GM18873 (cell line): ENCODE measurements around the gene VPS13D.

ENCODE experiments used
- ATAC-seq: cut with Tn5 transposase; IDR thresholded peaks from one replicate; pipeline ENCODE4 v1.9.1; 2021; ENCODE audit warnings: mild to moderate bottlenecking, moderate library complexity, moderate number of reproducible peaks; ENCODE audit not compliant: unreplicated experiment, low FRiP score

Gene VPS13D

GRCh38 chr1:12542616-12543592, 313.1 kb downstream of the VPS13D start:
- no peak for ATAC-seq

- ATAC-seq, result no peak
Observed at GRCh38 chr1:12543740-12544154, 313.9 kb downstream of the VPS13D start.

GRCh38 chr1:12544357-12544756, 314.5 kb downstream of the VPS13D start:
- no peak for ATAC-seq

- ATAC-seq, result no peak
Observed at GRCh38 chr1:12544992-12545391, 315.2 kb downstream of the VPS13D start.

- no peak for ATAC-seq
Observed at GRCh38 chr1:12546771-12547585, 317.1 kb downstream of the VPS13D start.

- ATAC-seq, result no peak
Observed at GRCh38 chr1:12547586-12548225, 317.9 kb downstream of the VPS13D start.

- no peak for ATAC-seq
Observed at GRCh38 chr1:12548279-12548972, 318.6 kb downstream of the VPS13D start.

- no peak for ATAC-seq
Observed at GRCh38 chr1:12548973-12549459, 319.2 kb downstream of the VPS13D start.

GRCh38 chr1:12549460-12550349, 319.9 kb downstream of the VPS13D start:
- no peak for ATAC-seq

GRCh38 chr1:12551584-12551983, 321.8 kb downstream of the VPS13D start:
- ATAC-seq, result no peak

GRCh38 chr1:12552111-12552888, 322.5 kb downstream of the VPS13D start:
- no peak for ATAC-seq

- ATAC-seq, result no peak
Observed at GRCh38 chr1:12552951-12553921, 323.4 kb downstream of the VPS13D start.

GRCh38 chr1:12553963-12554362, 324.1 kb downstream of the VPS13D start:
- ATAC-seq, result no peak

GRCh38 chr1:12554521-12555305, 324.9 kb downstream of the VPS13D start:
- no peak for ATAC-seq

- no peak for ATAC-seq
Observed at GRCh38 chr1:12555411-12556367, 325.9 kb downstream of the VPS13D start.
